Activated CD4-positive, alpha-beta T cell treated with anti-CD3 and anti-CD28 coated beads, Interleukin-2, amount 50 U/mL, for 48 hours (primary cell): Measurements from ENCODE around the gene ATG9A.
A peak's percentile ranks its signal among the peaks of the same experiment; 100 is the strongest.
"Not testable (repeated sequence)": the region's sequence is repeated elsewhere in the genome, so short reads cannot be mapped to it uniquely, and the experiment has no call there.

ENCODE experiments used
- DNase-seq, 2 experiments: peaks; one replicate each; pipeline ENCODE4 v3.0.0-alpha.2; 2020

ATG9A gene

GRCh38 chr2:219204425-219205164 is 24.8 kb downstream of the ATG9A start:
- no peak for DNase-seq

GRCh38 chr2:219201331-219201730 is 28.1 kb downstream of the ATG9A start:
- not testable (repeated sequence) for DNase-seq

- DNase-seq: not testable (repeated sequence)
Observed at GRCh38 chr2:219200502-219201326, 28.7 kb downstream of the ATG9A start.

- DNase-seq: no peak
Observed at GRCh38 chr2:219199470-219200211, 29.8 kb downstream of the ATG9A start.

- DNase-seq: no peak
Observed at GRCh38 chr2:219198974-219199373, 30.5 kb downstream of the ATG9A start.

GRCh38 chr2:219197388-219197787 is 32.0 kb downstream of the ATG9A start:
- DNase-seq: no peak

- DNase-seq: peak in 1 of 2 experiments; percentile 29
Observed at GRCh38 chr2:219186754-219187456, 42.5 kb downstream of the ATG9A start.

GRCh38 chr2:219184121-219184520 is 45.3 kb downstream of the ATG9A start:
- DNase-seq: no peak

GRCh38 chr2:219183151-219183772 is 46.2 kb downstream of the ATG9A start:
- DNase-seq: no peak

GRCh38 chr2:219182331-219183150 is 46.9 kb downstream of the ATG9A start:
- DNase-seq: no peak

- no peak for DNase-seq
Observed at GRCh38 chr2:219181531-219181930, 47.9 kb downstream of the ATG9A start.

- no peak for DNase-seq
Observed at GRCh38 chr2:219180961-219181360, 48.5 kb downstream of the ATG9A start.

- no peak for DNase-seq
Observed at GRCh38 chr2:219179601-219180465, 49.6 kb downstream of the ATG9A start.

- DNase-seq: peak; percentile 54 to 60
Observed at GRCh38 chr2:219178377-219179175, 50.9 kb downstream of the ATG9A start.

- DNase-seq: peak; percentile 66 to 76
Observed at GRCh38 chr2:219177552-219178376, 51.7 kb downstream of the ATG9A start, which contains the start of gene RETREG2. Gene RETREG2 (plus strand): TSS chr2:219178275. CDS start chr2:219178353, 78 bp downstream.

- peak; percentile 86 to 87 for DNase-seq
Observed at GRCh38 chr2:219176818-219177551, 52.5 kb downstream of the ATG9A start, which contains the start of gene CNPPD1. Gene CNPPD1 (minus strand): TSS chr2:219176925. CDS start chr2:219176828, 97 bp downstream.
